ENCODE results near the gene S1PR4.
A peak's percentile ranks its signal among the peaks of the same experiment; 100 is the strongest.

The S1PR4 gene

GRCh38 chr19:3224346-3225168, 46.0 kb downstream of the S1PR4 start, which contains the start of gene CELF5:
Gene CELF5 (plus strand): TSS chr19:3224661. CDS start chr19:3224740, 79 bp downstream.
- peak in 1 of 2 experiments; percentile 59 for DNase-seq

- DNase-seq, result no peak
These were observed 46.6 kb downstream of the S1PR4 start for GRCh38 chr19:3225169-3225485.

GRCh38 chr19:3225677-3226093, 47.1 kb downstream of the S1PR4 start:
- no peak for DNase-seq

GRCh38 chr19:3227054-3227626, 48.6 kb downstream of the S1PR4 start:
- DNase-seq, result no peak

GRCh38 chr19:3229346-3229743, 50.8 kb downstream of the S1PR4 start:
- DNase-seq, result no peak

Measured in SHP77 (cell line).